B cell (primary cell): ENCODE measurements around the gene CASK. TPM values are rescaled to one million over a fixed set of nuclear protein-coding genes. Genes with fewer than 3 reads are reported as not detected.

ENCODE experiments used
- ATAC-seq: fragments of 200-7000 bp; cut with Tn5 transposase; one replicate; pipeline ENCODE4 v1.10.0; 2021; ENCODE audit warnings: low read depth, mild to moderate bottlenecking, moderate number of reproducible peaks, moderate library complexity
- CTCF ChIA-PET: fragments of 350-600 bp; sonication (Branson Sonifier 250); formaldehyde crosslinking; loops from one replicate; lab custom pipeline; 2021; ENCODE audit warnings: antibody characterized with exemption, inconsistent platforms; lab: Charles Lee
- POLR2A ChIA-PET: fragments of 350-600 bp; sonication (Branson Sonifier 250); formaldehyde crosslinking; loops from one replicate; lab custom pipeline; 2021; ENCODE audit warnings: antibody characterized with exemption; lab: Charles Lee
- DNase-seq: peaks from one replicate; pipeline ENCODE4 v3.0.0; 2013
- H2AFZ ChIP-seq: 2 replicates; pipeline ENCODE4 v1.6.1; 2012; ENCODE audit warnings: mild to moderate bottlenecking, low read depth, low read length; ENCODE audit not compliant: insufficient read depth, poor library complexity, severe bottlenecking
- H3K27ac ChIP-seq, 2 donors: 1 replicate in 1 of 2; 2 replicates in 1 of 2; pipeline ENCODE4 v1.5.1; 2012 to 2013; ENCODE audit warnings: low read length in 2 of 2, mild to moderate bottlenecking in 2 of 2, moderate library complexity in 1 of 2
- H3K27me3 ChIP-seq, 4 experiments: fragments of 200-600 bp in 1 of 4; sonication (generic) in 1 of 4; replicated peaks in 1 of 4; 1 replicate in 2 of 4; 2 replicates in 2 of 4; pipeline versions ENCODE4 v1.6.1 to v1.7.0; 2013 to 2016; ENCODE audit warnings: low read length in 3 of 4, mild to moderate bottlenecking in 2 of 4, mixed read lengths in 1 of 4, moderate library complexity in 1 of 4; ENCODE audit not compliant: insufficient read depth in 4 of 4, control insufficient read depth in 3 of 4; ENCODE audit errors: control extremely low read depth in 1 of 4
- H3K36me3 ChIP-seq, 2 experiments: replicated peaks in 1 of 2; 1 replicate in 1 of 2; 2 replicates in 1 of 2; pipeline versions ENCODE4 v1.6.1 to v1.7.1; 2013; ENCODE audit warnings: low read length in 1 of 2; ENCODE audit not compliant: insufficient read depth in 2 of 2, control insufficient read depth in 1 of 2; ENCODE audit errors: control extremely low read depth in 1 of 2, extremely low read depth in 1 of 2
- H3K4me1 ChIP-seq, 2 donors: fragments of 200-600 bp in 1 of 2; sonication (generic) in 1 of 2; 1 replicate in 1 of 2; 2 replicates in 1 of 2; pipeline versions ENCODE4 v1.5.1 to v1.6.1; 2013 to 2017; ENCODE audit warnings: low read length in 2 of 2; ENCODE audit not compliant: control insufficient read depth in 2 of 2, insufficient read depth in 2 of 2
- H3K4me2 ChIP-seq: replicated peaks from 2 replicates; pipeline ENCODE3; 2012; ENCODE audit warnings: mild to moderate bottlenecking, low read depth, low read length; ENCODE audit not compliant: poor library complexity, severe bottlenecking
- H3K4me3 ChIP-seq, 5 experiments: fragments of 200-600 bp in 1 of 5; sonication (generic) in 1 of 5; 1 replicate in 3 of 5; 2 replicates in 2 of 5; pipeline versions ENCODE4 v1.5.1 to v1.7.0; 2011 to 2016; ENCODE audit warnings: low read length in 4 of 5, mild to moderate bottlenecking in 4 of 5, low read depth in 2 of 5, control low read depth in 1 of 5, moderate library complexity in 1 of 5; ENCODE audit not compliant: insufficient read depth in 1 of 5; ENCODE audit errors: control extremely low read depth in 1 of 5, extremely low read depth in 1 of 5
- H3K79me2 ChIP-seq: fragments of 200-600 bp; sonication (generic); one replicate; pipeline ENCODE4 v1.6.0; 2016; ENCODE audit warnings: low read length; ENCODE audit not compliant: control insufficient read depth, insufficient read depth
- H3K9ac ChIP-seq: fragments of 200-600 bp; sonication (generic); 2 replicates; pipeline ENCODE4 v1.6.1; 2017; ENCODE audit warnings: mild to moderate bottlenecking, low read length, moderate library complexity
- H3K9me3 ChIP-seq, 3 donors: one replicate each; pipeline versions ENCODE4 v1.6.1 to v1.7.1; 2013; ENCODE audit warnings: low read length in 2 of 3; ENCODE audit not compliant: control insufficient read depth in 2 of 3, insufficient read depth in 1 of 3; ENCODE audit errors: control extremely low read depth in 1 of 3
- H4K20me1 ChIP-seq: 2 replicates; pipeline ENCODE4 v1.6.0; 2012; ENCODE audit warnings: mild to moderate bottlenecking, low read length; ENCODE audit not compliant: insufficient read depth, control insufficient read depth, poor library complexity, severe bottlenecking
- H3K27ac Mint-ChIP-seq: one replicate; pipeline ENCODE4 v1.8.0; 2021; ENCODE audit warnings: mixed read lengths
- H3K27me3 Mint-ChIP-seq: one replicate; pipeline ENCODE4 v1.8.0; 2021; ENCODE audit warnings: mixed read lengths
- H3K4me1 Mint-ChIP-seq: one replicate; pipeline ENCODE4 v1.8.0; 2021; ENCODE audit warnings: mixed read lengths
- H3K4me3 Mint-ChIP-seq: one replicate; pipeline ENCODE4 v1.8.0; 2021; ENCODE audit warnings: mixed read lengths
- H3K9me3 Mint-ChIP-seq: one replicate; pipeline ENCODE4 v1.8.0; 2022; ENCODE audit warnings: mixed read lengths; ENCODE audit not compliant: insufficient read depth
- CTCF ChIP-seq: fragments of 200-600 bp; IDR thresholded peaks from one replicate; pipeline ENCODE4 v1.8.0; 2022; ENCODE audit warnings: antibody characterized with exemption, mild to moderate bottlenecking
- EZH2 ChIP-seq: IDR thresholded peaks from 2 replicates; pipeline ENCODE4 v1.6.1; 2012; ENCODE audit warnings: borderline replicate concordance, low read depth, mild to moderate bottlenecking, moderate library complexity, low read length; ENCODE audit not compliant: insufficient read depth, poor library complexity, severe bottlenecking
- WGBS: methylation state at CpG from one replicate; pipeline ENCODE4 v1.1.5; 2013; ENCODE audit warnings: missing lambda C conversion rate; ENCODE audit not compliant: insufficient coverage; 5-methylcytosine and 5-hydroxymethylcytosine counted together
- intact Hi-C: fragments of 100-400 bp; cut with micrococcal nuclease; formaldehyde crosslinking; loops from one replicate; pipeline ENCODE4 v1.10.0; 2022
- polyA plus RNA-seq: library from polyadenylated mRNA; depleted of rRNA; stranded (reverse); fragments of >200 nt; gene quantifications from 2 replicates; pipeline ENCODE4 v1.2.3, GENCODE V29; 2012
- total RNA-seq, 2 donors: library from RNA; stranded (reverse); fragments of 120-200 nt in 1 of 2; gene quantifications; 1 replicate in 1 of 2; 2 replicates in 1 of 2; pipeline versions ENCODE4 v1.2.3 to v1.2.4, GENCODE V29; 2013 to 2022

CASK gene
- total and polyA plus RNA-seq, 2 donors (not counting 1 experiment from before 2014, with no cell fraction given) = 14.2 to 50.4 TPM

GRCh38 chrX:41629539-41629938, 293.8 kb downstream of the CASK start:
- no peaks in the 10 kb centered on the region for H3K27me3 Mint-ChIP-seq
- no peak for ATAC-seq
- POLR2A ChIA-PET = no interaction called here

GRCh38 chrX:41621222-41621723, 302.1 kb downstream of the CASK start:
- no peak overlapping the region for H3K4me3 Mint-ChIP-seq
- Histone ChIP-seq H3K9ac (no peak overlapping the region), H3K36me3 (peaks cover 0 to 6% of the 10 kb centered on the region in 2 experiments), H3K27me3 (no peaks in the 10 kb centered on the region), H3K4me2 (no peak overlapping the region), H3K27ac (no peak overlapping the region), H3K9me3 (no peaks in the 10 kb centered on the region), H3K4me1 (no peaks in the 10 kb centered on the region), H3K4me3 (no peak overlapping the region), H3K79me2 (no peaks in the 10 kb centered on the region), H2AFZ (no peak overlapping the region), H4K20me1 (no peaks in the 10 kb centered on the region)
- DNase-seq = no peak
- no peaks in the 10 kb centered on the region for H3K9me3 Mint-ChIP-seq
- H3K27me3 Mint-ChIP-seq = no peaks in the 10 kb centered on the region
- intact Hi-C loops = no loop called here
- peaks cover 1% of the 10 kb centered on the region for H3K4me1 Mint-ChIP-seq
- POLR2A ChIA-PET = no interaction called here
- CTCF ChIA-PET = no interaction called here
- no peak overlapping the region for H3K27ac Mint-ChIP-seq
- ATAC-seq = no peak
- 80% methylated on average over 1 of the region's 5 CpGs for WGBS
- TF ChIP-seq CTCF (no peak), EZH2 (no peak)

More at GRCh38 chrX:41629539-41629938, 293.8 kb downstream of the CASK start:
- Histone ChIP-seq H3K9ac (no peak overlapping the region), H3K4me1 (no peaks in the 10 kb centered on the region), H4K20me1 (no peaks in the 10 kb centered on the region), H2AFZ (no peak overlapping the region), H3K27me3 (no peaks in the 10 kb centered on the region), H3K79me2 (no peaks in the 10 kb centered on the region), H3K4me3 (no peak overlapping the region), H3K36me3 (peaks cover 0 to 4% of the 10 kb centered on the region in 2 experiments), H3K4me2 (no peak overlapping the region), H3K9me3 (no peaks in the 10 kb centered on the region), H3K27ac (no peak overlapping the region)
- CTCF ChIA-PET = no interaction called here
- DNase-seq = no peak
- Mint-ChIP-seq H3K9me3 (no peaks in the 10 kb centered on the region), H3K27ac (no peak overlapping the region), H3K4me3 (no peak overlapping the region), H3K4me1 (peaks cover 10% of the 10 kb centered on the region)
- intact Hi-C loops = no loop called here
- WGBS = no CpG with 5 or more reads among the region's 1 CpG
- TF ChIP-seq EZH2 (no peak), CTCF (no peak)
